Brain microvascular endothelial cell (primary cell): ENCODE data around the gene CASP3.

Source experiments
- DNase-seq: peaks from one replicate; pipeline ENCODE4 v3.0.0-alpha.2; 2020
- H3K27ac ChIP-seq: fragments of 250-450 bp; sonication (Bioruptor Pico); 2 replicates; pipeline ENCODE4 v1.5.1; 2020; ENCODE audit warnings: mild to moderate bottlenecking, moderate library complexity
- H3K27me3 ChIP-seq: fragments of 250-450 bp; sonication (Bioruptor Pico); replicated peaks from 2 replicates; pipeline ENCODE4 v1.5.1; 2020; ENCODE audit warnings: mild to moderate bottlenecking
- H3K36me3 ChIP-seq: fragments of 250-450 bp; sonication (Bioruptor Pico); replicated peaks from 2 replicates; pipeline ENCODE4 v1.5.1; 2020; ENCODE audit warnings: mild to moderate bottlenecking
- H3K4me3 ChIP-seq: 2 replicates; pipeline ENCODE4 v1.5.1; 2011; ENCODE audit warnings: low read depth, mild to moderate bottlenecking, control low read depth, low read length, moderate library complexity
- in situ Hi-C: cut with HindIII; loops from 2 replicates; pipeline ENCODE4 v1.10.0; 2017; ENCODE audit warnings: low sequenced_read_pairs, low pct_ligation_motif_present
- TF ChIP-seq, protein P1 (sequence below): IDR thresholded peaks from 2 replicates; pipeline ENCODE4 v1.5.1; 2011; ENCODE audit warnings: low read depth, mild to moderate bottlenecking, moderate library complexity, low read length, control low read depth, inconsistent platforms; ENCODE audit errors: missing control alignments

The CASP3 gene

DNA sequence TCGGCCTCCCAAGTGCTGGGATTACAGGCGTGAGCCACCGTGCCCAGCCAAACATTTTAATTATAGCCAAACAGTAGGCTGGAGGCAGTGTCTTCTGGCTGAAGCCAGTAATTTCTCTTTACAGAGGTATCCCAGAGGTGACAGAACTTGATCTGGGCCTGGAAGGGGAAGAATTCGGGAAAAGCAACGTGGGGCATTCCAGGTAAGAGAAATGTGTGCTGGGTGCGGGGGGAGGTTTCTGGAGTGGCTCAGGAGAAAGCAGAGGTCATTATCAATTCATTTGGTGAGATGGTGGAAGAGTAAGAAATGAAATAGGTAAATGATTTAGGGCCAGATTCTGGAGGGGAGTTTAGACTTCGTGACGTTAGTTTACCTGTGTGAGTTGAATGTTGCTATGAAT lies 2.7 kb upstream of the CASP3 start:
- Histone ChIP-seq H3K36me3 (no peaks in the 10 kb centered on the region), H3K4me3 (no peak overlapping the region), H3K27ac (no peak overlapping the region), H3K27me3 (no peaks in the 10 kb centered on the region)
- no peak for DNase-seq
- TF ChIP-seq, protein P1, sequence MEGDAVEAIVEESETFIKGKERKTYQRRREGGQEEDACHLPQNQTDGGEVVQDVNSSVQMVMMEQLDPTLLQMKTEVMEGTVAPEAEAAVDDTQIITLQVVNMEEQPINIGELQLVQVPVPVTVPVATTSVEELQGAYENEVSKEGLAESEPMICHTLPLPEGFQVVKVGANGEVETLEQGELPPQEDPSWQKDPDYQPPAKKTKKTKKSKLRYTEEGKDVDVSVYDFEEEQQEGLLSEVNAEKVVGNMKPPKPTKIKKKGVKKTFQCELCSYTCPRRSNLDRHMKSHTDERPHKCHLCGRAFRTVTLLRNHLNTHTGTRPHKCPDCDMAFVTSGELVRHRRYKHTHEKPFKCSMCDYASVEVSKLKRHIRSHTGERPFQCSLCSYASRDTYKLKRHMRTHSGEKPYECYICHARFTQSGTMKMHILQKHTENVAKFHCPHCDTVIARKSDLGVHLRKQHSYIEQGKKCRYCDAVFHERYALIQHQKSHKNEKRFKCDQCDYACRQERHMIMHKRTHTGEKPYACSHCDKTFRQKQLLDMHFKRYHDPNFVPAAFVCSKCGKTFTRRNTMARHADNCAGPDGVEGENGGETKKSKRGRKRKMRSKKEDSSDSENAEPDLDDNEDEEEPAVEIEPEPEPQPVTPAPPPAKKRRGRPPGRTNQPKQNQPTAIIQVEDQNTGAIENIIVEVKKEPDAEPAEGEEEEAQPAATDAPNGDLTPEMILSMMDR: no peak
- in situ Hi-C loops: no loop called here

DNA sequence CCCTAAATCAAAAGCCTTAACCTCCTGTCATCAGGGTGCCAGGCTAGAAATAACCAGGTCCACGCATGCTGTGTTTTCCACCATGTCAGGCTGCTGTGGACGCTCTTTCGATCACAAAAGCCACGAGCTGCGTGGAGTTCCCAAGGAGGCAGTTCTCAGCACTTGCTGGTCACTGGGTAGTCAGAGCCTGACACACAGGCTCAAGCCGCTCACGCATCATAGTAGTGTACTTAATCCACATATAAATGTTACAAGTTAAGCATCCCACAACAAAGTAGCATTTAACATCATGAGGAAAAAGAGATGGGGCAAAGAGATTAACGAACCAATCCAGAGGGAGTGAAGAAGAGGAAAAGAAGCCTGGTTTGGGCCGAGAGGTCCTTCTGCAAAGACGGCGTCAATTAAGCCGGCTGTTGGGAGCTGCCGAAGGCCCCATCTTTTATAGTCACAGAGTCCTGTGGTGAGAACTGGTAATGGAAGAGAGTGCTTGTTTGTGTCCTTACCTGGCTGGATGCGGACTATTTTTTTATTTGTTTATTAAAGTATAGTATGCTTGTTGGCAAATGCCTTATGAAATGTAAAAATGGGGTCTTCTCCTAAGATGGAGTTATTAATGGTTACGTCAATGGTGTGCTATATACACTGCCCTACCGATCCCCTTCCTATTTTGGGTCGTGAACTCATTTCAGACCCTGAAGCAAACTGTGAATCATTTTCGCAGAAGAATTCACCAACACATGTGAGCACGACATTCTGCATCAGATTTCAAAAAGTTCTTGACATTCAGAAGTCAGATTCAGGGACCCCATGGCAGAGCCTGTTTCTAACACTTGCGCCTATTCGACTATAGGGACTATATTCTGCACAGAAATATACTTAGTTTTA lies 966 bp upstream of the CASP3 start:
- peak overlapping the region; percentile 76 for H3K4me3 ChIP-seq
- peak overlapping the region; percentile 78 for H3K27ac ChIP-seq
- no peaks in the 10 kb centered on the region for H3K36me3 ChIP-seq
- TF ChIP-seq, protein P1: no peak
- no peaks in the 10 kb centered on the region for H3K27me3 ChIP-seq
- DNase-seq: no peak
- in situ Hi-C loops: no loop called here

DNA sequence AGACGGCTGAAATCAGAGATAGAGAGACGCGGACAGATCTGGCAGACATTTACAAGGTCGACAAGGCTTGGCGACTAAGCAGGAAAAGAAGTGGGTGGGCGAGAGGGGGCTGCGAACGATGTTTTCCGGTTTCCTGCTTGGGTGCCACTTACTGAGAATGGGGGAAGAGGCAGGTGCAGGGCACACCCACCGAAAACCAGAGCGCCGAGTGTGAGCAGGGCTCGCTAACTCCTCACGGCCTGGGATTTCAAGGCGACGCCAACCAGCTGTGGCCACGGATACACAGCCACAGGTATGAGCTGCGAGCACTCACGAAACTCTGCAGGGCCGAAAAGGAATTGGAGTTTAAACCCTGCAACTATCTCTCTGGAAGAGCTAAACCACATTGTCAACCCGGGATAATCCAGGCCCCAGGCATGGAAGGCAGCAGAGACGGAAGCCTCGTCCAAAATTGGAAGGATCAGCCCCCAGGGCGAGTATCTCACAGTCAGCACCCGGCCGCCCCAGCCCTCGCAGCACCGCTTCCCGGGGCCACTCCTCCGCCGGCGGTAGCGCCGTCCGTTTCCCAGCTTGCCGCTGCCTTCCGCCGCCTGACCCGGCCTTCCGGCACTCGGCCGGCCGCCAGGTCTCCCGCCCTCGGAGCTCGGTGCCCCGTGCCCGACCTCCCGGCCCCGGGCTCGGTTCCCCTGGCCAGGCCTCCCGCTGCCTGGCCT lies 778 bp downstream of the CASP3 start:
- H3K4me3 ChIP-seq: peak overlapping the region; percentile 76
- TF ChIP-seq, protein P1: no peak
- no peaks in the 10 kb centered on the region for H3K36me3 ChIP-seq
- no peak for DNase-seq
- peak overlapping the region; percentile 81 for H3K27ac ChIP-seq
- H3K27me3 ChIP-seq: no peaks in the 10 kb centered on the region
- in situ Hi-C loops: no loop called here

DNA sequence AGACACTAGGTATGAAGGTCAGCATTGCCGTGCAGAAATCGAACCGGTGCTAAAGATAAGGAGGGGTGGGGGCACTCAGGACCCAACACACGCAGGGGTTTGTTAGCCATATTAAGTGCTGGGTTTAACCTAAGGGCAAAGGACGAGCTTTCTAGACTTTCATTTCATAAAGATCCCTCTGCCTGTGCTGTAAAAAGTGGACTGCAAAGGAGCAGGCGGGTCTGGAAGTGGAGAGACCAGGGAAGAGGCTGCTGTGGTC lies 1.3 kb downstream of the CASP3 start:
- H3K27ac ChIP-seq: peak overlapping the region; percentile 81
- no peak for DNase-seq
- in situ Hi-C loops: no loop called here
- H3K36me3 ChIP-seq: no peaks in the 10 kb centered on the region
- H3K27me3 ChIP-seq: no peaks in the 10 kb centered on the region
- H3K4me3 ChIP-seq: peak overlapping the region; percentile 76
- TF ChIP-seq, protein P1: no peak

DNA sequence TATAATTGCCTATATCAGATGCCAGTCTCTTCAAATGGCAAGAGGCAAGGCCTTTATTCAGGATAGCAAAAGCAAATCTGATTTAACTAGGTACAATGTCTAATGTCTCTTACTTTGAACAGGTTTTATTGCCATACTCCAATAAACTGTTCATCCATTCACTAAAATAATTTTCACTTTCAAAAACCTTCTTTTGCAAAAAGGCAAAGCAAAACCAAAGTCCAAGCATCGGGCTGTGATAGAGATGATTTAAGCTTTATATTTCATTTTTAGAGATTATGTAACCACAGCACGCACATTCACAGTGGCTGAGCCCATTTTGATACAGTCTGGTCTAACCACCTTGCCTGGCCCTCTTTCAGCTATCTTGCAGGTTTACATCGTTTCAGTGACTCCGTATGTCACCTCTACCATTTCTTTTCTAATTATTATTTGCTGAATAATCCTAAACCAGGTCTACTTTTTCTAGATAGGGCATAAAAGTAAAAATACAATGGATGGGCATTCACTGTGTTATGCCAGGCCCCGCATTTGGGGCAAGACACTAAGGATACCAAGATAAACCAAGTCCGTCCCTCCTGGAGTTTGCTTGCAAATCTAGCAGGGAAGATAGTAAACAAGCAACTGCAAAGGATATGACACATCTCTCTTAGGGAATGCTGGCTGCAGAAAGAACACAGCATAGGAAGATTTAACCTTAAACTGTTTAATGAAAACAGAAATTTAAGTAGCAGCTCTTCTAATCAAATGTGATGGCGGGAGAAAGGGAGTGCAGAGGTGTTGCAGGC lies 1.8 kb downstream of the CASP3 start:
- TF ChIP-seq, protein P1: no peak
- H3K27me3 ChIP-seq: no peaks in the 10 kb centered on the region
- H3K27ac ChIP-seq: peak overlapping the region; percentile 81
- no peak for DNase-seq
- H3K36me3 ChIP-seq: peaks cover under 1% of the 10 kb centered on the region
- peak overlapping the region; percentile 76 for H3K4me3 ChIP-seq
- in situ Hi-C loops: no loop called here
